HG03108 (cell line): Measurements from ENCODE around the gene ANXA8.
"Not testable (repeated sequence)": the region's sequence is repeated elsewhere in the genome, so short reads cannot be mapped to it uniquely, and the experiment has no call there.

ENCODE experiments used
- ATAC-seq: cut with Tn5 transposase; IDR thresholded peaks from one replicate; pipeline ENCODE4 v1.9.1; 2021; ENCODE audit warnings: moderate library complexity; ENCODE audit not compliant: unreplicated experiment

Gene ANXA8

DNA sequence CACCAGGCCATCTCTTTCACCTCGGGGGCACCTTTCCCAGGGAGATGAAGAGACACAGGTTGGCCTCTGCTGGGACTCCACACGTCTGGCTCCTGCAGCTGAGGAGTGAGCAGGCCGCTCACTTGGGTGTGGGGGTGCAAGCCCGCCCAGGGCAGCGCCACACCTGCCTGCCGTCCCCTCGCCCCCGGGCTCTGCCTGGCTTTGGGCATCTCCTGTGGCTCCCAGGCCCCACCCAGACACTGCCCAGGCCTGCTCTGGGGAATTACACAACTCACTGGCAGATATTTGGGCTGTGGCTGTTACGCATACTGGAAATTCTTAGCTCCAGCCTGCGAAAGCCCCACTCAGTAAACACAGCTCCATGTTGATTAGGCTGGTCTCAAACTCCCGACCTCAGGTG is at the start of gene ANXA8:
ANXA8 (minus strand) TSS at position 193 of the 400 bp plus-strand sequence; CDS start at position 11, 182 bp downstream.
- not testable (repeated sequence) for ATAC-seq

- ATAC-seq = not testable (repeated sequence)
Observed at GRCh38 chr10:47523475-47523874, 39.6 kb upstream of the ANXA8 start, which contains the start of gene AGAP9. TSS of gene AGAP9 (minus strand) at chr10:47523638. CDS start at chr10:47523526, 112 bp downstream.

- ATAC-seq = not testable (repeated sequence)
Observed at GRCh38 chr10:47502313-47502712, 18.4 kb upstream of the ANXA8 start.

- ATAC-seq = not testable (repeated sequence)
Observed at GRCh38 chr10:47494226-47494625, 10.3 kb upstream of the ANXA8 start.

DNA sequence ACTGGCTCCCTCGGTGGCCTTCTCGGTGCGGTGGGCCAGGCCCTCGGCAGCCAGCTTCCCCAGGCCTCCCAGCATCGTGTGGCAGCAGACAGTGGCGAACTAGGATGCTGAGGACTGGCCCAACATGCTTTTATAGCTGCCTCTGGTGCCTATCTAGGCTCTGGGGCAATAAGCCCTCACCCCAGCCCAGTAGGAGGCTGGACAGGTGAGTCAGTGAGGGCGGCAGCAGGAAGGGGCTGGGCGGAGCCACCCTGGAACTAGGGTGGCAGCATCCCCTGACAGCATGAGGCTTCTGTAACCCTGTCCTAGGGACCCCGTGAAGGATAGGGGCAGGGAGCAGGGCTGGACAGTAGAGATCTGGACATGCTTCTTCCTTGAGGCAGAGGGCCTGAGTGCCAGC is 7.7 kb upstream of the ANXA8 start, which contains the start of gene FAM25G:
FAM25G (minus strand) TSS at position 101 of the 400 bp plus-strand sequence; CDS start at position 75, 26 bp downstream.
- not testable (repeated sequence) for ATAC-seq

DNA sequence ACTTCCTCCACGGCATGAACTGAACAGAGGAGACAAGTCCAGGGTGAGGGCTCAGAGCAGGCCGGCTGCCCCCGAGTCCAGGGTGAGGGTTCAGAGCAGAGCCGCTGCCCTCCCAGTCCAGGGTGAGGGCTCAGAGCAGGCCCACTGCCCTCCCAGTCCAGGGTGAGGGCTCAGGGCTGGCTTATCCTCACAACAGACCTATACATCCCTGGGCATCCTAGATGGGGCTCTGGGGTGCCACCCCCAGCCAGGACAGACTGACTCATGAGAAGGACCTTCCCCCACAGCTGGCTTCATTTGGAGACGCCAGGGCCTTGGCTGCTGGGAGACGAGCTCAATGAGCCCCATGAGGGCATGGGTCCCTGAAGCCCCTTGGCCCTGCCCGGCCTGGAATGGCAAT is 5.7 kb upstream of the ANXA8 start:
- ATAC-seq = not testable (repeated sequence)

DNA sequence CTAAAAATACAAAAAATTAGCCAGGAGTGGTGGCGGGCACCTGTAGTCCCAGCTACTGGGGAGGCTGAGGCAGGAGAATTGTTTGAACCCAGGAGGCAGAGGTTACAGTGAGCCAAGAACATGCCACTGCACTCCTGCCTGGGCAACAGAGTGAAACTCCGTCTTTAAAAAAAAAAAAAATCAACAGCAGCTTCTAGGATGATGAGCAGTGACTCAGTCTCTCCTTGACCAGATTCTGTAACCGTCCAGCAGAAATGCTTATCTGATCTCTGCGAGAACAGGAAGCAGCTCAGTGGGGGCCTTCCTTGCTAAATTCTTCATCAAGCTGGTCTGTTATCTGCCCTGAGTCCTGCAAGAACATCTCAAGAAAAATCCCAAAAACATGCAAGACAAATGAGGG is 2.0 kb upstream of the ANXA8 start:
- not testable (repeated sequence) for ATAC-seq

DNA sequence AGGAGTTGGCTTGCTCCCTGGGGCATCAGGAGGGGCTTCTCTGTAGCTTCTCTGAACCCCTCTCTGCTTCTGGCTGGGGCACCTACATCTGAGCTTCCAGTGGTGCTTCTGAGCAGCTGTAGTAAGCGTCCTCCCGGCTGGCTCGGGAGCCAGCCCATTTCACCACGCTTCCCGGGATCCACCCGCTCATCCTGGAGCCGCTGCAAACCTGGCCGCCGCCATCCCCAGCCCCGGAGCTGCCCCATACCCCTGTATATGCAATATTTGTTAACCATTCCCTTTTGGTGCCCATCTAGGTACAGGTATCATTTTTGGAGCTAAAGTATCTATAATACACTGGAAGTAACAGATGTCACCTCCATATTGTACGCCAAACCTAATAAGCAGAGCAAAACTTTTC is 871 bp upstream of the ANXA8 start:
- ATAC-seq = not testable (repeated sequence)

- not testable (repeated sequence) for ATAC-seq
Observed at GRCh38 chr10:47482367-47482766, 1.5 kb downstream of the ANXA8 start.

- ATAC-seq = not testable (repeated sequence)
Observed at GRCh38 chr10:47481768-47482181, 2.1 kb downstream of the ANXA8 start.

GRCh38 chr10:47481182-47481766 is 2.6 kb downstream of the ANXA8 start:
- not testable (repeated sequence) for ATAC-seq

- ATAC-seq = not testable (repeated sequence)
Observed at GRCh38 chr10:47480133-47480532, 3.8 kb downstream of the ANXA8 start.

GRCh38 chr10:47478114-47478513 is 5.8 kb downstream of the ANXA8 start:
- ATAC-seq = not testable (repeated sequence)

GRCh38 chr10:47477078-47477477 is 6.8 kb downstream of the ANXA8 start:
- not testable (repeated sequence) for ATAC-seq

GRCh38 chr10:47475101-47475500 is 8.8 kb downstream of the ANXA8 start:
- not testable (repeated sequence) for ATAC-seq

- not testable (repeated sequence) for ATAC-seq
Observed at GRCh38 chr10:47473516-47473915, 10.4 kb downstream of the ANXA8 start.

DNA sequence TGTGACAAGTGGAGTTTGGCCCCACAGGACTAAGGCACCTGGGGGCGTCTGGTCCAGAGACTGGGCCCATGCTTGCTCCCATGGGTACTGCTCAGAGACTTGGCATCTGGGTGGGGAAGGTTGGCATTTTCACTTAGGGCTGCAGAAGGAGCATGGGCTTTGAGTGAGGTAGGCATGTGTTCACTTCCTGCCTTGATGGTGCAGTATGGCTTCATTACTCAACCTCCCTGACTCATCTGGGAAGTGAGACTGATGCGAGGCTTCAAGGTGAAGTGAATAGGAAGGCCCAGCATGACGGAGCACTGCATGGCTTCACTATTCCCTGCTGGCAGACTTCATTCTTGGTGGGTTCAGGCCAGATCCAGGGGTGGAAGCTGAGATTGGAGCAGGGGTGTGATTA is 11.3 kb downstream of the ANXA8 start:
- not testable (repeated sequence) for ATAC-seq

- not testable (repeated sequence) for ATAC-seq
Observed at GRCh38 chr10:47472072-47472471, 11.8 kb downstream of the ANXA8 start.

DNA sequence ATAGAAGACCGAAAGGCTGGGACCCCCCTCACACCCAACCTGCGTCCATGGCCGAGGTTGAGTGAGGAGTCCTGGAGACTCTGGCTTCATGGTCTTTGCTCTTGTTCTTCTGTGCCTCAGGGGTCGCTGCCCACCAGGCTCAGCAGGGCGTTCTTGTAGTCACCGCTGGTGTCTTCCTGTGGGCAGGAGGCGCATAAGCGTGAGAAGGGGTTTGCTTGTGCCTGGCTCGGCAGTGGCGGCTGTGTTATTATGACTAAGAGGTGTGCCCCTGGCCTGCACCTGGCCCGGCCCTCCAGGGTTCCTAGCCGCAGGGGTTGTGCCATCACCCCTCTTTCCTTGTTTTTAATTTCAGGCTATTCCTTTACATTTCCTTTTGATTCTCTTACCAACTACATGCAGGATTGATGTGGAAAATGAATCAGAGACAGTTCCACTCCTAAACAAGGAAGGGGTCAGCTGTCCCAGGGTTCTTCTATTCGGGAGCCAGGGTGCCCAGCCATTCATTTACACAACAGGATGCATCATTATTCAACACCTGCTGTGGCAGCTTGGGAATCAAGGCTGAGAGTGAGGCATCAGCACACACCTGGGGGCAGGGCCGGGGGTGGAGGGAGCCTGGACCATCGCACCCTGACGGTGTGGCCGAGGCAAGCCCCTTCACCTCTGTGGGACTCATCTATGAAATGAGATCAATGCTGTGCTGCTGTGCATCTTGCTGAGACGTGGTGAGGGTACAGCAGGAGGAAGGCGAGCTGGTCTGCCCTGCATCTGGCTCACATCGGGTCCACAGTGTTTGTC is 15.0 kb downstream of the ANXA8 start:
- ATAC-seq = not testable (repeated sequence)

- ATAC-seq = not testable (repeated sequence)
Observed at GRCh38 chr10:47467957-47468356, 16.0 kb downstream of the ANXA8 start.

DNA sequence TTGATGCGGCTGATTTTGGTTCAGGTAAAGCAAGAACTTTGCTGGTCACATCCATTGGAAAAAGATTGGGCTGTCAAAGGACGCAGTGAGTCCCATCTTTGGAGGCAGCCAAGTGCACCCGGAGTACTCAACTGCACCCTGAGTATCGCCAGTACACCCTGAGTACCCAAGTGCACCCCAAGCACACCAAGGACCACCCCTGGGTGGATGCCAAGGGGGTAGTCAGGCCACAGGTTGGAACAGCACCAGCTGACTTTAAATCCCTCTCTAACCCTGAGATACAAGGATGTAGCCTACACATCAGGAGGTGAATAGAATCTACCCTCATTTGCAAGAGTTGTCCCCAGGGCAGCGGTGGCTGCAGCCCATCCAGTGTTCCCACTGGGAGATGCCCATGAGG is 16.5 kb downstream of the ANXA8 start:
- ATAC-seq = not testable (repeated sequence)
